HCT116 (cell line): ENCODE data around the gene NDUFA5. TPM values are rescaled to one million over a fixed set of nuclear protein-coding genes. Genes with fewer than 3 reads are reported as not detected.

Experiments used
- ATAC-seq: fragments of 200-7000 bp; cut with Tn5 transposase; 2 replicates; pipeline ENCODE4 v1.9.1; 2020; ENCODE audit warnings: mild to moderate bottlenecking, moderate library complexity
- BruUV-seq: library from RNA; stranded (reverse); fragments of 400-500 nt; replicated peaks from 2 replicates; lab custom pipeline; 2021; lab: Mats Ljungman, UMichigan
- CTCF ChIA-PET: fragments of 300-600 bp; sonication (Branson Sonifier 250); formaldehyde crosslinking; loops from one replicate; lab custom pipeline; 2021; ENCODE audit warnings: antibody characterized with exemption; lab: Charles Lee
- POLR2A ChIA-PET: fragments of 300-600, 350-600 bp; sonication (Branson Sonifier 250); formaldehyde crosslinking; loops from one replicate; lab custom pipeline; 2021; ENCODE audit warnings: antibody characterized with exemption; lab: Charles Lee
- RAD21 ChIA-PET, 2 experiments: fragments of 300-600 bp; sonication (Branson Sonifier 250); formaldehyde crosslinking; loops; one replicate each; lab custom pipeline; 2023; ENCODE audit warnings: low total read pairs in 2 of 2; ENCODE audit not compliant: uncharacterized antibody in 2 of 2, unreplicated experiment in 2 of 2, low non-redundant PET in 1 of 2; lab: Charles Lee
- DNase-seq: peaks from one replicate; pipeline ENCODE4 v3.0.0-alpha.2; 2010; ENCODE audit warnings: low read depth, low spot score
- H2AFZ ChIP-seq: fragments of 200-600 bp; shearing (Covaris generic), sonication (generic); 2 replicates; pipeline ENCODE4 v1.6.1; 2017; ENCODE audit warnings: low read depth, mixed run types, mixed read lengths, antibody characterized with exemption, low read length; ENCODE audit not compliant: poor library complexity, severe bottlenecking
- H3K27ac ChIP-seq: 2 replicates; pipeline ENCODE4 v1.5.1; 2012; ENCODE audit warnings: low read depth, low read length
- H3K27me3 ChIP-seq: fragments of 200-600 bp; sonication (generic); 2 replicates; pipeline ENCODE4 v1.6.1; 2016; ENCODE audit warnings: mixed run types, low read length, mixed read lengths; ENCODE audit not compliant: insufficient read depth
- H3K36me3 ChIP-seq, 2 experiments: fragments of 200-500 bp in 1 of 2; fragments of 200-600 bp in 1 of 2; sonication (Bioruptor generic) in 1 of 2; sonication (generic) in 1 of 2; 2 replicates each; pipeline versions ENCODE4 v1.5.1 to v1.6.1; 2014 to 2016; ENCODE audit warnings: low read length in 2 of 2, inconsistent platforms in 1 of 2, mixed read lengths in 1 of 2, mixed run types in 1 of 2; ENCODE audit not compliant: insufficient read depth in 2 of 2, control insufficient read depth in 1 of 2
- H3K4me1 ChIP-seq, 2 experiments: fragments of 200-600 bp in 1 of 2; sonication (generic) in 1 of 2; 2 replicates each; pipeline versions ENCODE4 v1.5.1 to v1.6.1; 2012 to 2017; ENCODE audit warnings: low read length in 2 of 2, inconsistent platforms in 1 of 2, mild to moderate bottlenecking in 1 of 2, mixed read lengths in 1 of 2, mixed run types in 1 of 2, moderate library complexity in 1 of 2; ENCODE audit not compliant: insufficient read depth in 2 of 2, control insufficient read depth in 1 of 2
- H3K4me2 ChIP-seq: fragments of 200-600 bp; sonication (generic); 2 replicates; pipeline ENCODE4 v1.6.1; 2017; ENCODE audit warnings: mixed run types, low read length, mixed read lengths
- H3K4me3 ChIP-seq, 2 experiments: fragments of 200-600 bp in 1 of 2; sonication (generic) in 1 of 2; replicated peaks in 1 of 2; 2 replicates each; pipeline ENCODE4 v1.5.1; 2011 to 2016; ENCODE audit warnings: low read length in 2 of 2, control low read depth in 1 of 2, low read depth in 1 of 2, mild to moderate bottlenecking in 1 of 2, mixed read lengths in 1 of 2, mixed run types in 1 of 2
- H3K79me2 ChIP-seq: fragments of 200-600 bp; sonication (generic); 2 replicates; pipeline ENCODE4 v1.6.1; 2017; ENCODE audit warnings: mild to moderate bottlenecking, mixed run types, low read length, moderate library complexity, mixed read lengths; ENCODE audit not compliant: insufficient read depth
- H3K9ac ChIP-seq: fragments of 200-600 bp; sonication (generic); 2 replicates; pipeline ENCODE4 v1.6.1; 2016; ENCODE audit warnings: low read length, mixed read lengths
- H3K9me2 ChIP-seq: fragments of 200-600 bp; sonication (generic), shearing (Covaris generic); 2 replicates; pipeline ENCODE4 v1.6.1; 2017; ENCODE audit warnings: mixed run types, mild to moderate bottlenecking, moderate library complexity; ENCODE audit not compliant: insufficient read depth
- H3K9me3 ChIP-seq, 2 experiments: fragments of 200-500 bp in 1 of 2; fragments of 200-600 bp in 1 of 2; sonication (Bioruptor generic) in 1 of 2; sonication (generic) in 1 of 2; 2 replicates each; pipeline ENCODE4 v1.6.1; 2014 to 2017; ENCODE audit warnings: low read length in 2 of 2, mixed read lengths in 2 of 2, inconsistent platforms in 1 of 2, low read depth in 1 of 2, mild to moderate bottlenecking in 1 of 2, mixed run types in 1 of 2, moderate library complexity in 1 of 2; ENCODE audit not compliant: control insufficient read depth in 1 of 2, insufficient read depth in 1 of 2
- H4K20me1 ChIP-seq: fragments of 200-600 bp; sonication (generic), shearing (Covaris generic); 2 replicates; pipeline ENCODE4 v1.6.1; 2017; ENCODE audit warnings: mixed run types, mild to moderate bottlenecking, moderate library complexity; ENCODE audit not compliant: insufficient read depth
- ATF3 ChIP-seq: IDR thresholded peaks from 2 replicates; pipeline ENCODE4 v1.6.1; 2012
- CBX3 ChIP-seq: IDR thresholded peaks from 2 replicates; pipeline ENCODE4 v1.6.1; 2012; ENCODE audit warnings: low read depth
- CTCF ChIP-seq, 3 experiments: fragments of 200-600 bp in 1 of 3; sonication (generic) in 1 of 3; IDR thresholded peaks in 2 of 3; conservative IDR thresholded peaks in 1 of 3; 2 replicates each; pipeline ENCODE4 v1.5.1; 2012 to 2017; ENCODE audit warnings: low read depth in 2 of 3, low read length in 2 of 3, antibody characterized with exemption in 1 of 3, borderline replicate concordance in 1 of 3, control low read depth in 1 of 3, mild to moderate bottlenecking in 1 of 3, mixed read lengths in 1 of 3, mixed run types in 1 of 3, moderate library complexity in 1 of 3; ENCODE audit not compliant: insufficient read depth in 1 of 3
- EGR1 ChIP-seq: IDR thresholded peaks from 2 replicates; pipeline ENCODE4 v1.6.1; 2012; ENCODE audit warnings: low read depth
- EZH2phosphoT487 ChIP-seq: fragments of 200-600 bp; IDR thresholded peaks from 2 replicates; pipeline ENCODE4 v1.6.1; 2018; ENCODE audit warnings: antibody characterized with exemption, borderline replicate concordance
- JUND ChIP-seq: IDR thresholded peaks from 2 replicates; pipeline ENCODE4 v1.6.1; 2012
- POLR2A ChIP-seq: IDR thresholded peaks from 2 replicates; pipeline ENCODE4 v1.7.0; 2011; ENCODE audit warnings: borderline replicate concordance; ENCODE audit not compliant: insufficient read depth, insufficient read length; ENCODE audit errors: extremely low read depth
- RAD21 ChIP-seq: IDR thresholded peaks from 2 replicates; pipeline ENCODE4 v1.6.1; 2012; ENCODE audit warnings: low read depth, mild to moderate bottlenecking
- REST ChIP-seq: IDR thresholded peaks from 2 replicates; pipeline ENCODE4 v1.6.1; 2012; ENCODE audit warnings: low read depth
- SIN3A ChIP-seq: IDR thresholded peaks from 2 replicates; pipeline ENCODE4 v1.6.1; 2012; ENCODE audit warnings: low read depth
- SRF ChIP-seq: IDR thresholded peaks from 2 replicates; pipeline ENCODE4 v1.6.1; 2012; ENCODE audit warnings: low read depth
- ZBTB33 ChIP-seq: IDR thresholded peaks from 2 replicates; pipeline ENCODE4 v1.6.1; 2011; ENCODE audit warnings: mild to moderate bottlenecking, low read length, moderate library complexity; ENCODE audit not compliant: insufficient replicate concordance; ENCODE audit errors: extremely low read depth
- ZNF274 ChIP-seq: fragments of 200-500 bp; sonication (Bioruptor generic); IDR thresholded peaks from 2 replicates; pipeline ENCODE4 v1.6.1; 2014; ENCODE audit warnings: mild to moderate bottlenecking, low read depth, low read length, inconsistent platforms
- intact Hi-C: fragments of 100-400 bp; cut with micrococcal nuclease; formaldehyde crosslinking; loops from 2 replicates; pipeline ENCODE4 v1.10.0; 2022
- total RNA-seq: library from RNA; stranded (reverse); gene quantifications from one replicate; pipeline ENCODE4 v1.2.1, GENCODE V29; 2021; ENCODE audit not compliant: unreplicated experiment

Gene NDUFA5
- total RNA-seq, 1 experiment from 2014 or later, result 64.2 TPM

- no peak overlapping the region for H3K4me3 ChIP-seq
- CTCF ChIA-PET, result no interaction called here
- no peaks in the 10 kb centered on the region; the same call in 1 of the 2 replicates for H3K9me2 ChIP-seq
- H3K36me3 ChIP-seq, result no peaks in the 10 kb centered on the region
- no TSS peak for BruUV-seq
- no peak overlapping the region for H3K9ac ChIP-seq
- RAD21 ChIA-PET, result no interaction called here
- POLR2A ChIA-PET, result no interaction called here
- no peaks in the 10 kb centered on the region for H3K9me3 ChIP-seq
- H3K27me3 ChIP-seq, result no peaks in the 10 kb centered on the region
- no peaks in the 10 kb centered on the region for H3K79me2 ChIP-seq
- DNase-seq (no peak), ATAC-seq (no peak)
- no peak overlapping the region for H3K27ac ChIP-seq
- H3K4me2 ChIP-seq, result no peak overlapping the region
- intact Hi-C loops, result no loop called here
- TF ChIP-seq CBX3 (no peak), POLR2A (no peak), JUND (no peak), REST (no peak), ZNF274 (no peak), ZBTB33 (no peak), SRF (no peak), EZH2phosphoT487 (no peak), RAD21 (no peak), ATF3 (no peak), EGR1 (no peak), SIN3A (no peak), CTCF (IDR thresholded peaks at IDR 0.05 in 2 of 3, conservative IDR thresholded peaks at IDR 0.05 in 1 of 3; ENCODE audit: borderline replicate concordance in 1 of 3, insufficient read depth in 1 of 3, low read depth in 2 of 3, low read length in 2 of 3) (no peak)
- no peaks in the 10 kb centered on the region for H4K20me1 ChIP-seq
- H2AFZ ChIP-seq, result no peak overlapping the region
- no peaks in the 10 kb centered on the region for H3K4me1 ChIP-seq
Observed at GRCh38 chr7:123604739-123605138, 47.1 kb upstream of the NDUFA5 start.
